OCI-LY7 (cell line): ENCODE measurements around the gene MPC2.
"Not testable (repeated sequence)": the region's sequence is repeated elsewhere in the genome, so short reads cannot be mapped to it uniquely, and the experiment has no call there.

Experiments used
- EZH2phosphoT487 ChIP-seq: fragments of 200-600 bp; sonication (generic); IDR thresholded peaks from 2 replicates; pipeline ENCODE4 v1.6.1; 2018; ENCODE audit warnings: low read depth, borderline replicate concordance, mild to moderate bottlenecking, mixed run types, antibody characterized with exemption, low read length, moderate library complexity, mixed read lengths
- TF ChIP-seq, protein P1 (sequence below): fragments of 200-600 bp; sonication (generic); conservative IDR thresholded peaks from 2 replicates; pipeline ENCODE4 v1.5.1; 2014; ENCODE audit warnings: mild to moderate bottlenecking, antibody characterized with exemption, low read length, moderate library complexity, mixed read lengths

DNA sequence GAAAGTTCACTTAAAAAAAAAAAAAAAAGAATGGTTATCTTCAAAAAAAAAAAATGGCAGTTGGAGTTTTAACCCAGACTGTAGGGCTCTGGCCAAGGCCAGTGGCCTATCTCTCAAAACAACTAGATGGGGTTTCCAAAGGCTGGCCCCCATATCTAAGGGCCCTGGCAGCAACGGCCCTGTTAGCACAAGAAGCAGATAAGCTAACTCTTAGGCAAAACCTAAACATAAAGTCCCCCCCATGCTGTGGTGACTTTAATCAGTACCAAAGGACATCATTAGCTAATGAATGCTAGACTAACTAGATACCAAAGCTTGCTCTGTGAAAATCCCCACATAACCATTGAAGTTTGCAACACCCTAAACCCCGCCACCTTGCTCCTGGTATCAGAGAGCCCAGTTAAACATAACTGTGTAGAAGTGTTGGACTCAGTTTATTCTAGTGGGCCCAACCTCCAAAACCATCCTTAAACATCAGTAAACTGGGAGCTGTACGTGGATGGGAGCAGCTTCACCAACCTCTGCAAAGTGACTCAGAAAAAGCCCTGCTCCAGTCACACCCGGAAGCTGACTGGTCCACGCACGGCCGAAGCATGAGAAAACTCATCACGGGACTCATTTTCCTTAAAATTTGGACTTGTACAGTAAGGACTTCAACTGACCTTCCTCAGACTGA is 70.0 kb downstream of the MPC2 start:
- TF ChIP-seq, protein P1, sequence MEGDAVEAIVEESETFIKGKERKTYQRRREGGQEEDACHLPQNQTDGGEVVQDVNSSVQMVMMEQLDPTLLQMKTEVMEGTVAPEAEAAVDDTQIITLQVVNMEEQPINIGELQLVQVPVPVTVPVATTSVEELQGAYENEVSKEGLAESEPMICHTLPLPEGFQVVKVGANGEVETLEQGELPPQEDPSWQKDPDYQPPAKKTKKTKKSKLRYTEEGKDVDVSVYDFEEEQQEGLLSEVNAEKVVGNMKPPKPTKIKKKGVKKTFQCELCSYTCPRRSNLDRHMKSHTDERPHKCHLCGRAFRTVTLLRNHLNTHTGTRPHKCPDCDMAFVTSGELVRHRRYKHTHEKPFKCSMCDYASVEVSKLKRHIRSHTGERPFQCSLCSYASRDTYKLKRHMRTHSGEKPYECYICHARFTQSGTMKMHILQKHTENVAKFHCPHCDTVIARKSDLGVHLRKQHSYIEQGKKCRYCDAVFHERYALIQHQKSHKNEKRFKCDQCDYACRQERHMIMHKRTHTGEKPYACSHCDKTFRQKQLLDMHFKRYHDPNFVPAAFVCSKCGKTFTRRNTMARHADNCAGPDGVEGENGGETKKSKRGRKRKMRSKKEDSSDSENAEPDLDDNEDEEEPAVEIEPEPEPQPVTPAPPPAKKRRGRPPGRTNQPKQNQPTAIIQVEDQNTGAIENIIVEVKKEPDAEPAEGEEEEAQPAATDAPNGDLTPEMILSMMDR, result not testable (repeated sequence)
- not testable (repeated sequence) for TF ChIP-seq EZH2phosphoT487
